IMR-90 (cell line): Measurements from ENCODE around the gene SLC25A17.

ENCODE experiments used
- BHLHE40 ChIP-seq: fragments of 150-350 bp; IDR thresholded peaks from 2 replicates; pipeline ENCODE4 v1.6.1; 2016; ENCODE audit warnings: mild to moderate bottlenecking, low read depth, low read length
- CEBPB ChIP-seq: IDR thresholded peaks from 2 replicates; pipeline ENCODE4 v1.6.1; 2012; ENCODE audit warnings: low read depth, low read length, improper control_type of control experiment
- CHD1 ChIP-seq: IDR thresholded peaks from 2 replicates; pipeline ENCODE4 v1.6.1; 2012; ENCODE audit warnings: low read depth, low read length, improper control_type of control experiment
- FOS ChIP-seq: fragments of 150-350 bp; IDR thresholded peaks from 2 replicates; pipeline ENCODE4 v1.6.1; 2016; ENCODE audit warnings: low read depth, low read length
- MAFK ChIP-seq: IDR thresholded peaks from 2 replicates; pipeline ENCODE4 v1.6.1; 2012; ENCODE audit warnings: low read depth, low read length, improper control_type of control experiment
- MAZ ChIP-seq: IDR thresholded peaks from 2 replicates; pipeline ENCODE4 v1.6.1; 2012; ENCODE audit warnings: low read depth, mild to moderate bottlenecking, low read length, improper control_type of control experiment, moderate library complexity, borderline replicate concordance
- MXI1 ChIP-seq: IDR thresholded peaks from 2 replicates; pipeline ENCODE4 v1.6.1; 2012; ENCODE audit warnings: low read depth, mild to moderate bottlenecking, low read length, moderate library complexity, borderline replicate concordance
- POLR2A ChIP-seq: IDR thresholded peaks from 2 replicates; pipeline ENCODE4 v1.6.1; 2012; ENCODE audit warnings: mild to moderate bottlenecking, low read depth, low read length
- RAD21 ChIP-seq: IDR thresholded peaks from 2 replicates; pipeline ENCODE4 v1.6.1; 2012; ENCODE audit warnings: low read length, improper control_type of control experiment
- RFX5 ChIP-seq: IDR thresholded peaks from 2 replicates; pipeline ENCODE4 v1.8.0; 2012; ENCODE audit warnings: low read depth, mild to moderate bottlenecking, low read length, moderate library complexity
- TF ChIP-seq, protein P1 (sequence below): conservative IDR thresholded peaks from 2 replicates; pipeline ENCODE4 v1.5.1; 2012; ENCODE audit warnings: mild to moderate bottlenecking, low read depth, low read length, improper control_type of control experiment
- TF ChIP-seq, protein P2 (sequence below): fragments of 150-350 bp; IDR thresholded peaks from 2 replicates; pipeline ENCODE4 v1.6.1; 2017; ENCODE audit warnings: mild to moderate bottlenecking, antibody characterized with exemption, low read length, low read depth
- TF ChIP-seq, protein P3 (sequence below): fragments of 150-350 bp; IDR thresholded peaks from 2 replicates; pipeline ENCODE4 v1.6.1; 2016; ENCODE audit warnings: low read depth, mild to moderate bottlenecking, low read length, moderate library complexity, borderline replicate concordance

DNA sequence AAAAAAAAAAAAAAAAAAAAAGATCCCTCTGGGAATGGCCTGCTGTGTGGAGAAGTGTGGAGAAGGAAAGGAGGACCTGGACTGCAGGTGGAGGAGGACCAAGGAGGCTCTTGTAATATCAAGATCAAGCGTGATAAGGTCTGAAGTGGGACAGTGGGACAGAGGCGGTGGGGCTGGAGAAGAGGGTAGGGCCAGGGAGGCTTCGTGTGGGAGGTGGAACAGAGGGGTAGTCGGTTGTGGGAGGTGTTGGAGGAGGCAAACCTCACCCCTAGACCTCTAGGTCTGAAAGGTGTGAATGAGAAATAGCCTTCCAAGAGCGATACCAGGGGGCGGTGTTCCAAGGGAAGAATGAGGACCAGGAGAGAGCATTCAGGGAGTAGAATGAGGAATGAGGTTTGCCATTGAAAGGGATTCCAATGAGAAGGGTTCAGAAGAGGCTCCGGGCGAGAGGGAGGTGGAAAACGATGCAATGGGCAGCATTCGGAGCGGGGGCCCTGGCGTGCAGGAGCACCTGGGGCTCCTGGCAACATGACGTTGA is 95.7 kb downstream of the SLC25A17 start:
- TF ChIP-seq, protein P1, sequence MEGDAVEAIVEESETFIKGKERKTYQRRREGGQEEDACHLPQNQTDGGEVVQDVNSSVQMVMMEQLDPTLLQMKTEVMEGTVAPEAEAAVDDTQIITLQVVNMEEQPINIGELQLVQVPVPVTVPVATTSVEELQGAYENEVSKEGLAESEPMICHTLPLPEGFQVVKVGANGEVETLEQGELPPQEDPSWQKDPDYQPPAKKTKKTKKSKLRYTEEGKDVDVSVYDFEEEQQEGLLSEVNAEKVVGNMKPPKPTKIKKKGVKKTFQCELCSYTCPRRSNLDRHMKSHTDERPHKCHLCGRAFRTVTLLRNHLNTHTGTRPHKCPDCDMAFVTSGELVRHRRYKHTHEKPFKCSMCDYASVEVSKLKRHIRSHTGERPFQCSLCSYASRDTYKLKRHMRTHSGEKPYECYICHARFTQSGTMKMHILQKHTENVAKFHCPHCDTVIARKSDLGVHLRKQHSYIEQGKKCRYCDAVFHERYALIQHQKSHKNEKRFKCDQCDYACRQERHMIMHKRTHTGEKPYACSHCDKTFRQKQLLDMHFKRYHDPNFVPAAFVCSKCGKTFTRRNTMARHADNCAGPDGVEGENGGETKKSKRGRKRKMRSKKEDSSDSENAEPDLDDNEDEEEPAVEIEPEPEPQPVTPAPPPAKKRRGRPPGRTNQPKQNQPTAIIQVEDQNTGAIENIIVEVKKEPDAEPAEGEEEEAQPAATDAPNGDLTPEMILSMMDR, result no peak
- TF ChIP-seq, protein P2, sequence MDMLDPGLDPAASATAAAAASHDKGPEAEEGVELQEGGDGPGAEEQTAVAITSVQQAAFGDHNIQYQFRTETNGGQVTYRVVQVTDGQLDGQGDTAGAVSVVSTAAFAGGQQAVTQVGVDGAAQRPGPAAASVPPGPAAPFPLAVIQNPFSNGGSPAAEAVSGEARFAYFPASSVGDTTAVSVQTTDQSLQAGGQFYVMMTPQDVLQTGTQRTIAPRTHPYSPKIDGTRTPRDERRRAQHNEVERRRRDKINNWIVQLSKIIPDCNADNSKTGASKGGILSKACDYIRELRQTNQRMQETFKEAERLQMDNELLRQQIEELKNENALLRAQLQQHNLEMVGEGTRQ, result no peak
- TF ChIP-seq BHLHE40 (no peak), RFX5 (no peak), POLR2A (no peak), MAZ (no peak), FOS (no peak), CEBPB (no peak), CHD1 (no peak), MAFK (no peak), RAD21 (no peak), MXI1 (no peak)
- TF ChIP-seq, protein P3, sequence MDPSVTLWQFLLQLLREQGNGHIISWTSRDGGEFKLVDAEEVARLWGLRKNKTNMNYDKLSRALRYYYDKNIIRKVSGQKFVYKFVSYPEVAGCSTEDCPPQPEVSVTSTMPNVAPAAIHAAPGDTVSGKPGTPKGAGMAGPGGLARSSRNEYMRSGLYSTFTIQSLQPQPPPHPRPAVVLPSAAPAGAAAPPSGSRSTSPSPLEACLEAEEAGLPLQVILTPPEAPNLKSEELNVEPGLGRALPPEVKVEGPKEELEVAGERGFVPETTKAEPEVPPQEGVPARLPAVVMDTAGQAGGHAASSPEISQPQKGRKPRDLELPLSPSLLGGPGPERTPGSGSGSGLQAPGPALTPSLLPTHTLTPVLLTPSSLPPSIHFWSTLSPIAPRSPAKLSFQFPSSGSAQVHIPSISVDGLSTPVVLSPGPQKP, result no peak
